Measurements from ENCODE around the gene CDK11A.

CDK11A gene

GRCh38 chr1:1752636-1753606 lies 28.8 kb upstream of the CDK11A start:
- TF ChIP-seq, protein P1, sequence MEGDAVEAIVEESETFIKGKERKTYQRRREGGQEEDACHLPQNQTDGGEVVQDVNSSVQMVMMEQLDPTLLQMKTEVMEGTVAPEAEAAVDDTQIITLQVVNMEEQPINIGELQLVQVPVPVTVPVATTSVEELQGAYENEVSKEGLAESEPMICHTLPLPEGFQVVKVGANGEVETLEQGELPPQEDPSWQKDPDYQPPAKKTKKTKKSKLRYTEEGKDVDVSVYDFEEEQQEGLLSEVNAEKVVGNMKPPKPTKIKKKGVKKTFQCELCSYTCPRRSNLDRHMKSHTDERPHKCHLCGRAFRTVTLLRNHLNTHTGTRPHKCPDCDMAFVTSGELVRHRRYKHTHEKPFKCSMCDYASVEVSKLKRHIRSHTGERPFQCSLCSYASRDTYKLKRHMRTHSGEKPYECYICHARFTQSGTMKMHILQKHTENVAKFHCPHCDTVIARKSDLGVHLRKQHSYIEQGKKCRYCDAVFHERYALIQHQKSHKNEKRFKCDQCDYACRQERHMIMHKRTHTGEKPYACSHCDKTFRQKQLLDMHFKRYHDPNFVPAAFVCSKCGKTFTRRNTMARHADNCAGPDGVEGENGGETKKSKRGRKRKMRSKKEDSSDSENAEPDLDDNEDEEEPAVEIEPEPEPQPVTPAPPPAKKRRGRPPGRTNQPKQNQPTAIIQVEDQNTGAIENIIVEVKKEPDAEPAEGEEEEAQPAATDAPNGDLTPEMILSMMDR (IDR thresholded peaks at IDR 0.05): no peak

DNA sequence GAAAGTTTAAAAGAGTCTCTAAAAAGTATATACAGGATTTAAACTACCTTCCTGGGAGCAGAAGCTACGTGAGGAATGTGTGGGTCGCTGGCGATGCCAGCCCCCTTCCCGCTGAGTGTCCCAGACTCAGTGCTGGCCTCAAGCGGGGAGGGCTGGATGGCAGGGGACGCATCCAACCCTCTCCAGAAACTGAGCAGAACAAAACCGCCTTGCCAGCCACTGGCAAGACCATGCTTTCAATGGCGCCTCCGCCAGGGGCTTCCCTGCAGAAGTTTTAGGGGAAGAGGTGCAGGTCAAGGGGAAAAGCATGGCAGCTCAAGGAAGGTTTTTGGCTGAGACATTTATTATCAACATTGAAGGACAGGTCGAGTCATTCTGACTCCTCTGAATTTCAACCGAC lies 28.0 kb upstream of the CDK11A start:
- TF ChIP-seq, protein P1 (IDR thresholded peaks at IDR 0.05): no peak

DNA sequence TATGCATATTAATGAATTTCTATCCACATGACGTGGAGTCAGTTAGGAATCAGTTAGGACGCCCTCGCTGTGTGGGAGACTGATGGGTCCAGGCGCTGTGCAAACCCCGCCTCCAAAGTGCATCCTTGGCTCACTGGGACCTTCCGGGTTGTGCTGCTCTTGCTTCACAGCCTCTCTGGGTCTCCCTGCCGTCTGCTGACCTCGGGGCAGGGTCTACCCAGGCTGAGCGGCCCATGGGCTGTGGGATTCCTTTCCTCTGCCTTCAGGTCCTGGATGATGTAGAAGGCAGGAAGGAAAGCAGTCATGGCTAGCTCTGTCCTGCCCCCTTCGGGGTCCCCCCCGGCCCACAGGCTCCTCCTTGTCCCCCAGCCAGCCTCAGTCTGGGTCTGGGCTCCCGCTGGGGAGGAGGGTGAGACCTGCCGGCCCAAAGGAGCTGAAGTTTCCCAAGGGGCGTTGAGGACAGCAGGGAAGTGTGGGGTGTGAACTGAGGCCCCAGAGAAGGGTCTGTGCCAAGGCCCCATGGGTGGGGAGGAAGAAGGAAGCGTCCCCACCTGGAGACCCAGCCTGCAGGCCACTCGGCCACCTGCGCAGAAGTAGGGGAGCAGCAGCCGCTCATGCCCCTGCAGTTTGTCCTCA lies 24.6 kb upstream of the CDK11A start:
- TF ChIP-seq, protein P1 (IDR thresholded peaks at IDR 0.05): no peak

- TF ChIP-seq, protein P1 (IDR thresholded peaks at IDR 0.05): no peak
Observed at GRCh38 chr1:1732381-1732780, 8.2 kb upstream of the CDK11A start.

DNA sequence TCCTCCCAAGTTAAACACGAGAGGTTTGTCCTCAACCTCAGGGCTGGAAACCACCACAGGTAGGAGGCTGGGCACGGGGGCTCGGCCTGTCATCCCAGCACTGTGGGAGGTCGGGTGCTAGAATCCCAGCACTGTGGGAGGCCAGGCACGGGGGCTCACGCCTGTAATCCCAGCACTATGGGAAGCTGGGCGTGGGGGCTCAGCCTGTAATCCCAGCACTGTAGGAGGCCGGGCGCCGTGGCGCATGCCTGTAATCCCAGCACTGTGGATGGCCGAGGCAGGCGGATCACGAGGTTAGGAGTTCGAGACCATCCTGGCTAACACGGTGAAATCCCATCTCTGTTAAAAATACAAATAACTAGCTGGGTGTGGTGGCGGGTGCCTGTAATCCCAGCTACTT lies 6.7 kb upstream of the CDK11A start:
- TF ChIP-seq, protein P1 (IDR thresholded peaks at IDR 0.05): no peak

GRCh38 chr1:1721201-1721600 lies 3.0 kb downstream of the CDK11A start:
- TF ChIP-seq, protein P1 (IDR thresholded peaks at IDR 0.05): no peak

- TF ChIP-seq, protein P1 (IDR thresholded peaks at IDR 0.05): no peak
Observed at GRCh38 chr1:1703796-1704195, 20.4 kb downstream of the CDK11A start.
